GM10266 (cell line): Measurements from ENCODE around the gene CRACR2A.
A peak's percentile ranks its signal among the peaks of the same experiment; 100 is the strongest.

Experiments
- DNase-seq: peaks from one replicate; pipeline ENCODE4 v3.0.0; 2012; ENCODE audit errors: extremely low spot score
- CTCF ChIP-seq: IDR thresholded peaks from 2 replicates; pipeline ENCODE4 v1.5.1; 2012; ENCODE audit warnings: mild to moderate bottlenecking, low read depth; ENCODE audit not compliant: control insufficient read depth, insufficient read depth; ENCODE audit errors: missing control alignments

CRACR2A gene

GRCh38 chr12:3790642-3791041, 37.7 kb upstream of the CRACR2A start:
- no peak for DNase-seq
- no peak for TF ChIP-seq CTCF

GRCh38 chr12:3789838-3790237, 36.9 kb upstream of the CRACR2A start:
- no peak for DNase-seq
- TF ChIP-seq CTCF: no peak

GRCh38 chr12:3777206-3777809, 24.4 kb upstream of the CRACR2A start:
- no peak for DNase-seq
- TF ChIP-seq CTCF: peak; percentile 64

GRCh38 chr12:3775385-3776035, 22.6 kb upstream of the CRACR2A start:
- no peak for TF ChIP-seq CTCF
- no peak for DNase-seq

GRCh38 chr12:3772380-3772779, 19.5 kb upstream of the CRACR2A start:
- no peak for DNase-seq
- TF ChIP-seq CTCF: no peak

GRCh38 chr12:3771853-3772252, 18.9 kb upstream of the CRACR2A start:
- DNase-seq: no peak
- no peak for TF ChIP-seq CTCF

GRCh38 chr12:3770891-3771290, 18.0 kb upstream of the CRACR2A start:
- TF ChIP-seq CTCF: no peak
- no peak for DNase-seq
